ENCODE measurements around the gene KNSTRN.

Gene KNSTRN

GRCh38 chr15:40398413-40398873 lies 15.9 kb downstream of the KNSTRN start:
- H3K4me1 ChIP-seq (ENCODE audit: control insufficient read depth in 1 of 2, insufficient read depth in 2 of 2, low read length in 2 of 2) = no peaks in the 10 kb centered on the region
- H3K9ac ChIP-seq (ENCODE audit: low read depth in 1 of 2, low read length in 2 of 2) = no peak overlapping the region
- H3K9me3 ChIP-seq (ENCODE audit: control insufficient read depth in 1 of 2, low read length in 2 of 2) = no peaks in the 10 kb centered on the region
- no peaks in the 10 kb centered on the region for H3K27me3 ChIP-seq (ENCODE audit: control insufficient read depth in 1 of 2, insufficient read depth in 2 of 2, low read length in 2 of 2)
- peaks cover 0 to 4% of the 10 kb centered on the region in 2 donors for H3K36me3 ChIP-seq (ENCODE audit: control insufficient read depth in 1 of 2, insufficient read depth in 2 of 2, low read length in 2 of 2)
- no peak overlapping the region for H3K27ac ChIP-seq (ENCODE audit: low read depth, low read length)
- H3K4me3 ChIP-seq (ENCODE audit: low read depth in 1 of 2, low read length in 2 of 2) = no peak overlapping the region

- no peaks in the 10 kb centered on the region for H3K9me3 ChIP-seq (ENCODE audit: control insufficient read depth in 1 of 2, low read length in 2 of 2)
- no peaks in the 10 kb centered on the region for H3K36me3 ChIP-seq (ENCODE audit: control insufficient read depth in 1 of 2, insufficient read depth in 2 of 2, low read length in 2 of 2)
- no peak overlapping the region for H3K27ac ChIP-seq (ENCODE audit: low read depth, low read length)
- H3K4me1 ChIP-seq (ENCODE audit: control insufficient read depth in 1 of 2, insufficient read depth in 2 of 2, low read length in 2 of 2) = no peaks in the 10 kb centered on the region
- no peak overlapping the region for H3K9ac ChIP-seq (ENCODE audit: low read depth in 1 of 2, low read length in 2 of 2)
- no peaks in the 10 kb centered on the region for H3K27me3 ChIP-seq (ENCODE audit: control insufficient read depth in 1 of 2, insufficient read depth in 2 of 2, low read length in 2 of 2)
- H3K4me3 ChIP-seq (ENCODE audit: low read depth in 1 of 2, low read length in 2 of 2) = no peak overlapping the region
Measured at GRCh38 chr15:40399370-40399769, 16.8 kb downstream of the KNSTRN start.

GRCh38 chr15:40405501-40406381 lies 23.2 kb downstream of the KNSTRN start, which contains the start of gene IVD:
TSS of gene IVD (plus strand) at chr15:40405795. CDS start at chr15:40405828, 33 bp downstream.
- H3K4me1 ChIP-seq (ENCODE audit: control insufficient read depth in 1 of 2, insufficient read depth in 2 of 2, low read length in 2 of 2) = peaks cover 20 to 23% of the 10 kb centered on the region in 2 donors
- H3K27ac ChIP-seq (ENCODE audit: low read depth, low read length) = no peak within 1 kb of the TSS
- H3K9ac ChIP-seq (ENCODE audit: low read depth in 1 of 2, low read length in 2 of 2) = peak within 1 kb of the TSS; percentile 85 to 95
- peaks cover 8 to 22% of the 10 kb centered on the region in 2 donors for H3K36me3 ChIP-seq (ENCODE audit: control insufficient read depth in 1 of 2, insufficient read depth in 2 of 2, low read length in 2 of 2)
- no peaks in the 10 kb centered on the region for H3K27me3 ChIP-seq (ENCODE audit: control insufficient read depth in 1 of 2, insufficient read depth in 2 of 2, low read length in 2 of 2)
- peak within 1 kb of the TSS; percentile 64 to 93 for H3K4me3 ChIP-seq (ENCODE audit: low read depth in 1 of 2, low read length in 2 of 2)
- H3K9me3 ChIP-seq (ENCODE audit: control insufficient read depth in 1 of 2, low read length in 2 of 2) = no peaks in the 10 kb centered on the region

GRCh38 chr15:40407330-40407990 lies 24.9 kb downstream of the KNSTRN start:
- Histone ChIP-seq H3K36me3 (ENCODE audit: control insufficient read depth in 1 of 2, insufficient read depth in 2 of 2, low read length in 2 of 2) (peaks cover 16 to 36% of the 10 kb centered on the region in 2 donors), H3K9ac (ENCODE audit: low read depth in 1 of 2, low read length in 2 of 2) (peak overlapping the region in 1 of 2 donors; percentile 17), H3K9me3 (ENCODE audit: control insufficient read depth in 1 of 2, low read length in 2 of 2) (no peaks in the 10 kb centered on the region), H3K27me3 (ENCODE audit: control insufficient read depth in 1 of 2, insufficient read depth in 2 of 2, low read length in 2 of 2) (no peaks in the 10 kb centered on the region), H3K27ac (ENCODE audit: low read depth, low read length) (no peak overlapping the region), H3K4me1 (ENCODE audit: control insufficient read depth in 1 of 2, insufficient read depth in 2 of 2, low read length in 2 of 2) (peaks cover 29 to 33% of the 10 kb centered on the region in 2 donors), H3K4me3 (ENCODE audit: low read depth in 1 of 2, low read length in 2 of 2) (no peak overlapping the region)

GRCh38 chr15:40409366-40409765 lies 26.8 kb downstream of the KNSTRN start:
- peaks cover 21 to 53% of the 10 kb centered on the region in 2 donors for H3K36me3 ChIP-seq (ENCODE audit: control insufficient read depth in 1 of 2, insufficient read depth in 2 of 2, low read length in 2 of 2)
- H3K9me3 ChIP-seq (ENCODE audit: control insufficient read depth in 1 of 2, low read length in 2 of 2) = no peaks in the 10 kb centered on the region
- H3K4me3 ChIP-seq (ENCODE audit: low read depth in 1 of 2, low read length in 2 of 2) = no peak overlapping the region
- peaks cover 36 to 40% of the 10 kb centered on the region in 2 donors for H3K4me1 ChIP-seq (ENCODE audit: control insufficient read depth in 1 of 2, insufficient read depth in 2 of 2, low read length in 2 of 2)
- H3K27me3 ChIP-seq (ENCODE audit: control insufficient read depth in 1 of 2, insufficient read depth in 2 of 2, low read length in 2 of 2) = no peaks in the 10 kb centered on the region
- H3K9ac ChIP-seq (ENCODE audit: low read depth in 1 of 2, low read length in 2 of 2) = no peak overlapping the region
- no peak overlapping the region for H3K27ac ChIP-seq (ENCODE audit: low read depth, low read length)

- Histone ChIP-seq H3K27me3 (ENCODE audit: control insufficient read depth in 1 of 2, insufficient read depth in 2 of 2, low read length in 2 of 2) (no peaks in the 10 kb centered on the region), H3K36me3 (ENCODE audit: control insufficient read depth in 1 of 2, insufficient read depth in 2 of 2, low read length in 2 of 2) (peaks cover 30 to 64% of the 10 kb centered on the region in 2 donors), H3K4me1 (ENCODE audit: control insufficient read depth in 1 of 2, insufficient read depth in 2 of 2, low read length in 2 of 2) (peaks cover 29 to 32% of the 10 kb centered on the region in 2 donors), H3K9me3 (ENCODE audit: control insufficient read depth in 1 of 2, low read length in 2 of 2) (no peaks in the 10 kb centered on the region), H3K4me3 (ENCODE audit: low read depth in 1 of 2, low read length in 2 of 2) (no peak overlapping the region), H3K27ac (ENCODE audit: low read depth, low read length) (no peak overlapping the region), H3K9ac (ENCODE audit: low read depth in 1 of 2, low read length in 2 of 2) (no peak overlapping the region)
Measured at GRCh38 chr15:40410476-40410875, 28.0 kb downstream of the KNSTRN start.

GRCh38 chr15:40412095-40412759 lies 29.7 kb downstream of the KNSTRN start:
- Histone ChIP-seq H3K27me3 (ENCODE audit: control insufficient read depth in 1 of 2, insufficient read depth in 2 of 2, low read length in 2 of 2) (no peaks in the 10 kb centered on the region), H3K9ac (ENCODE audit: low read depth in 1 of 2, low read length in 2 of 2) (peak overlapping the region in 1 of 2 donors; percentile 32), H3K4me3 (ENCODE audit: low read depth in 1 of 2, low read length in 2 of 2) (peak overlapping the region; percentile 40 to 48), H3K36me3 (ENCODE audit: control insufficient read depth in 1 of 2, insufficient read depth in 2 of 2, low read length in 2 of 2) (peaks cover 37 to 76% of the 10 kb centered on the region in 2 donors), H3K4me1 (ENCODE audit: control insufficient read depth in 1 of 2, insufficient read depth in 2 of 2, low read length in 2 of 2) (peaks cover 20 to 21% of the 10 kb centered on the region in 2 donors), H3K9me3 (ENCODE audit: control insufficient read depth in 1 of 2, low read length in 2 of 2) (no peaks in the 10 kb centered on the region), H3K27ac (ENCODE audit: low read depth, low read length) (no peak overlapping the region)

- peak overlapping the region in 1 of 2 donors; percentile 48 for H3K4me3 ChIP-seq (ENCODE audit: low read depth in 1 of 2, low read length in 2 of 2)
- no peak overlapping the region for H3K9ac ChIP-seq (ENCODE audit: low read depth in 1 of 2, low read length in 2 of 2)
- peaks cover 17% of the 10 kb centered on the region in 2 donors for H3K4me1 ChIP-seq (ENCODE audit: control insufficient read depth in 1 of 2, insufficient read depth in 2 of 2, low read length in 2 of 2)
- no peak overlapping the region for H3K27ac ChIP-seq (ENCODE audit: low read depth, low read length)
- H3K27me3 ChIP-seq (ENCODE audit: control insufficient read depth in 1 of 2, insufficient read depth in 2 of 2, low read length in 2 of 2) = no peaks in the 10 kb centered on the region
- H3K36me3 ChIP-seq (ENCODE audit: control insufficient read depth in 1 of 2, insufficient read depth in 2 of 2, low read length in 2 of 2) = peaks cover 37 to 79% of the 10 kb centered on the region in 2 donors
- no peaks in the 10 kb centered on the region for H3K9me3 ChIP-seq (ENCODE audit: control insufficient read depth in 1 of 2, low read length in 2 of 2)
Measured at GRCh38 chr15:40413036-40413435, 30.5 kb downstream of the KNSTRN start.

GRCh38 chr15:40414816-40415215 lies 32.3 kb downstream of the KNSTRN start:
- Histone ChIP-seq H3K4me1 (ENCODE audit: control insufficient read depth in 1 of 2, insufficient read depth in 2 of 2, low read length in 2 of 2) (peaks cover 17% of the 10 kb centered on the region in 2 donors), H3K27me3 (ENCODE audit: control insufficient read depth in 1 of 2, insufficient read depth in 2 of 2, low read length in 2 of 2) (no peaks in the 10 kb centered on the region), H3K4me3 (ENCODE audit: low read depth in 1 of 2, low read length in 2 of 2) (no peak overlapping the region), H3K36me3 (ENCODE audit: control insufficient read depth in 1 of 2, insufficient read depth in 2 of 2, low read length in 2 of 2) (peaks cover 37 to 77% of the 10 kb centered on the region in 2 donors), H3K9me3 (ENCODE audit: control insufficient read depth in 1 of 2, low read length in 2 of 2) (no peaks in the 10 kb centered on the region), H3K27ac (ENCODE audit: low read depth, low read length) (no peak overlapping the region), H3K9ac (ENCODE audit: low read depth in 1 of 2, low read length in 2 of 2) (no peak overlapping the region)

Measured in duodenal mucosa (tissue), 2 donors.